OCI-LY3 (cell line): ENCODE measurements around the gene FAM53B.
"Not testable (repeated sequence)": the region's sequence is repeated elsewhere in the genome, so short reads cannot be mapped to it uniquely, and the experiment has no call there.

Experiments used
- H2AFZ ChIP-seq: fragments of 200-600, 300-600 bp; shearing (Covaris generic); 2 replicates; pipeline ENCODE4 v1.6.0; 2014; ENCODE audit warnings: antibody characterized with exemption, low read depth, low read length
- H3K27ac ChIP-seq: fragments of 200-600, 300-600 bp; sonication (generic); 2 replicates; pipeline ENCODE4 v1.5.1; 2014; ENCODE audit warnings: mild to moderate bottlenecking, low read length, moderate library complexity, mixed read lengths
- H3K27me3 ChIP-seq: fragments of 200-600, 300-600 bp; sonication (generic); 2 replicates; pipeline ENCODE4 v1.6.1; 2014; ENCODE audit warnings: low read depth, low read length, mixed read lengths
- H3K36me3 ChIP-seq: fragments of 200-600, 300-600 bp; sonication (generic); replicated peaks from 2 replicates; pipeline ENCODE3; 2014; ENCODE audit warnings: low read depth, low read length, mixed read lengths
- H3K4me1 ChIP-seq: fragments of 300-600, 200-600 bp; sonication (generic); 2 replicates; pipeline ENCODE4 v1.6.1; 2014; ENCODE audit warnings: low read length, mixed read lengths
- H3K4me2 ChIP-seq: fragments of 200-600, 300-600 bp; sonication (generic); 2 replicates; pipeline ENCODE4 v1.6.1; 2014; ENCODE audit warnings: low read length, mixed read lengths
- H3K4me3 ChIP-seq: fragments of 300-600, 200-600 bp; sonication (generic); 2 replicates; pipeline ENCODE4 v1.5.1; 2014; ENCODE audit warnings: antibody characterized with exemption, mild to moderate bottlenecking, low read length, moderate library complexity
- H3K79me2 ChIP-seq: fragments of 300-600, 200-600 bp; shearing (Covaris generic); 2 replicates; pipeline ENCODE4 v1.6.1; 2014; ENCODE audit warnings: mild to moderate bottlenecking, low read length, mixed read lengths
- H3K9ac ChIP-seq: fragments of 300-600, 200-600 bp; shearing (Covaris generic); 2 replicates; pipeline ENCODE4 v1.6.0; 2014; ENCODE audit warnings: mild to moderate bottlenecking, low read length, moderate library complexity
- H3K9me3 ChIP-seq: fragments of 200-600, 300-600 bp; shearing (Covaris generic); 2 replicates; pipeline ENCODE4 v1.6.1; 2014; ENCODE audit warnings: low read length, mixed read lengths; ENCODE audit not compliant: insufficient read depth
- H4K20me1 ChIP-seq: fragments of 200-600, 300-600 bp; sonication (generic); 2 replicates; pipeline ENCODE4 v1.6.1; 2016; ENCODE audit warnings: low read length, mixed read lengths; ENCODE audit not compliant: insufficient read depth
- CTCF ChIP-seq: fragments of 200-600, 300-600 bp; sonication (generic); IDR thresholded peaks from 2 replicates; pipeline ENCODE4 v1.5.1; 2014; ENCODE audit warnings: antibody characterized with exemption, low read length, low read depth
- EZH2phosphoT487 ChIP-seq: fragments of 200-600 bp; shearing (Covaris generic); IDR thresholded peaks from 2 replicates; pipeline ENCODE4 v1.6.1; 2018; ENCODE audit warnings: antibody characterized with exemption, mixed run types, low read depth

Gene FAM53B

GRCh38 chr10:124748166-124748565, 4.0 kb upstream of the FAM53B start:
- H3K4me1 ChIP-seq: peaks cover 14% of the 10 kb centered on the region
- TF ChIP-seq CTCF (no peak), EZH2phosphoT487 (no peak)
- no peaks in the 10 kb centered on the region for H3K27me3 ChIP-seq
- H3K27ac ChIP-seq: no peak overlapping the region
- H3K9ac ChIP-seq: no peak overlapping the region
- H4K20me1 ChIP-seq: no peaks in the 10 kb centered on the region
- no peak overlapping the region for H3K4me3 ChIP-seq
- no peaks in the 10 kb centered on the region for H3K9me3 ChIP-seq
- no peak overlapping the region for H2AFZ ChIP-seq
- H3K4me2 ChIP-seq: no peak overlapping the region
- peaks cover 4% of the 10 kb centered on the region for H3K36me3 ChIP-seq
- H3K79me2 ChIP-seq: peaks cover 8% of the 10 kb centered on the region

DNA sequence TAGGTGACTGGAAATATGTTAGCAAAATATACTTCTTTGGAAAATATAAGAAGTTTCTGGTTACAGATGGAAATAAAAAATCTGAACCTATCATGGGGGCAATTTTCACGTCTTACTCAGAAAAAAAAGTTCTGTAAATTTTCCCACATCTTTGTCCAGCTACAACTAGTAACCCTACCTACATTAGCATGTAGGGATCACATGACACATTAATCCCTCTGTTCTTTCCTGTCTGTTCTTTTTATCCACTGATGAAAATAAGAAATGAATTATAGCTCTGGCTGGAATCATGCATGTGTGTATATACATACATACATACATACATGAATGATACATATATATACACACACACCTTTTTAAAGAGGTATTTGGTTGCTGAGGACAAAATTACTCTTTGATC, 3.6 kb upstream of the FAM53B start:
- H2AFZ ChIP-seq: no peak overlapping the region
- no peak overlapping the region for H3K27ac ChIP-seq
- no peaks in the 10 kb centered on the region for H4K20me1 ChIP-seq
- no peak overlapping the region for H3K4me3 ChIP-seq
- H3K9me3 ChIP-seq: no peaks in the 10 kb centered on the region
- H3K27me3 ChIP-seq: no peaks in the 10 kb centered on the region
- H3K79me2 ChIP-seq: peaks cover 11% of the 10 kb centered on the region
- H3K9ac ChIP-seq: no peak overlapping the region
- TF ChIP-seq EZH2phosphoT487 (no peak), CTCF (no peak)
- peaks cover 4% of the 10 kb centered on the region for H3K36me3 ChIP-seq
- H3K4me1 ChIP-seq: peaks cover 14% of the 10 kb centered on the region
- no peak overlapping the region for H3K4me2 ChIP-seq

DNA sequence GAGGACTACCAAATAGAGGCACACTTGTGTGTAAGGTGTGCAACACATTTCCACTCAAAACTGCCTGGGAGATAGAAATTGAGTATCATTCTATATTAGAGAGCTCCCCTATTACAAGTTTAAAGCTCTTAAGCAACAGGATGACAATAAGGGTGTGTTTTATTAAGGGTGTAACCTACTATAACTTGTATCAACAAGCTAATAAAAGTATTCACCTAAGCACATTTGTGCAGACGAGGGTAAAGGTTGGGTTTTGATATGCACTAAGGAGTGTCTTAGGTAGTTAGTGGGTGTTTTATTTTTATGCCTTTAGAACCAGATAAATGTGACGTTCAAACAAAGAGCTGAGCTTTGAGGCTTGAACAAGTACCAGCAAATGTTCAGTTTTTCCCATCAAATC, 2.8 kb upstream of the FAM53B start:
- peaks cover 19% of the 10 kb centered on the region for H3K79me2 ChIP-seq
- H3K9me3 ChIP-seq: no peaks in the 10 kb centered on the region
- TF ChIP-seq CTCF (no peak), EZH2phosphoT487 (no peak)
- no peaks in the 10 kb centered on the region for H4K20me1 ChIP-seq
- peaks cover 19% of the 10 kb centered on the region for H3K4me1 ChIP-seq
- H3K4me3 ChIP-seq: no peak overlapping the region
- no peak overlapping the region for H2AFZ ChIP-seq
- H3K27ac ChIP-seq: no peak overlapping the region
- H3K36me3 ChIP-seq: peaks cover 4% of the 10 kb centered on the region
- H3K27me3 ChIP-seq: no peaks in the 10 kb centered on the region
- H3K9ac ChIP-seq: no peak overlapping the region
- no peak overlapping the region for H3K4me2 ChIP-seq

GRCh38 chr10:124746447-124746846, 2.3 kb upstream of the FAM53B start:
- H3K4me1 ChIP-seq: peaks cover 25% of the 10 kb centered on the region
- peaks cover 24% of the 10 kb centered on the region for H3K79me2 ChIP-seq
- not testable (repeated sequence) for H2AFZ ChIP-seq, H3K9me3 ChIP-seq, H3K27ac ChIP-seq, H3K27me3 ChIP-seq, H3K4me2 ChIP-seq, H3K36me3 ChIP-seq, H3K4me3 ChIP-seq, H3K9ac ChIP-seq, H4K20me1 ChIP-seq

DNA sequence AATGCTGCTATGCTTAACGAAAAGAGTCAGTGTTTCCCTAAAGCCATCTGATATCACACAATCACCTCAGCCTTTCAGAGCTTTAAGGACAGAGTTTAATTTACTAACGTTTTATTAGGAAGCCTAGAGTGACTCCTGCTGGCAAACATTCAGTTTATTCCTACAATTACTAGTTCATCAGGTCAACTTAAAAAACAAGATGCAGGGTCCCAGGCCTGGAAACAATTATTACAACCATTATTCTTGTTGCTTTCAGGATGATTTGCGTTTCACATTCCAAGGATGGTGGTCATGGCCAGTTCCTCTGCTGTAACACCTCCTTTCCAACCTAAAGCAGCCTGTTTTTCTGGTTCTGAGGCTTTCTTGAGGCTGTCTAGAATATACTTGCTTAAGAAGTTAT, 1.5 kb upstream of the FAM53B start:
- Histone ChIP-seq H3K4me2 (no peak overlapping the region), H3K4me3 (no peak overlapping the region), H4K20me1 (no peaks in the 10 kb centered on the region), H3K27me3 (no peaks in the 10 kb centered on the region), H2AFZ (no peak overlapping the region), H3K27ac (no peak overlapping the region), H3K9ac (no peak overlapping the region), H3K4me1 (peaks cover 27% of the 10 kb centered on the region), H3K36me3 (peaks cover 4% of the 10 kb centered on the region), H3K79me2 (peaks cover 24% of the 10 kb centered on the region), H3K9me3 (no peaks in the 10 kb centered on the region)
- TF ChIP-seq EZH2phosphoT487 (no peak), CTCF (peak; percentile 37)
